Hepatocyte (in vitro differentiated cells): ENCODE results near the gene WDR33. TPM values are rescaled to one million over a fixed set of nuclear protein-coding genes. Genes with fewer than 3 reads are reported as not detected.
"Not testable (repeated sequence)": the region's sequence is repeated elsewhere in the genome, so short reads cannot be mapped to it uniquely, and the experiment has no call there.

ENCODE experiments used
- DNase-seq: peaks from one replicate; pipeline ENCODE4 v3.0.0-alpha.2; 2016; ENCODE audit warnings: low spot score
- H2AFZ ChIP-seq: fragments of 200-600 bp; sonication (generic); 2 replicates; pipeline ENCODE4 v1.6.0; 2016; ENCODE audit warnings: antibody characterized with exemption, mild to moderate bottlenecking
- H3K27ac ChIP-seq: fragments of 200-600 bp; sonication (generic); 2 replicates; pipeline ENCODE4 v1.5.1; 2016; ENCODE audit warnings: mild to moderate bottlenecking
- H3K27me3 ChIP-seq: fragments of 200-600 bp; sonication (generic); 2 replicates; pipeline ENCODE4 v1.6.1; 2016
- H3K36me3 ChIP-seq: fragments of 200-600 bp; sonication (generic); replicated peaks from 2 replicates; pipeline ENCODE4 v1.5.1; 2016; ENCODE audit warnings: low read depth; ENCODE audit not compliant: insufficient read depth
- H3K4me1 ChIP-seq: fragments of 200-600 bp; sonication (generic); 2 replicates; pipeline ENCODE4 v1.5.1; 2016; ENCODE audit warnings: mild to moderate bottlenecking, moderate library complexity; ENCODE audit not compliant: insufficient read depth
- H3K4me2 ChIP-seq: fragments of 200-600 bp; sonication (generic); 2 replicates; pipeline ENCODE4 v1.6.0; 2016
- H3K4me3 ChIP-seq: fragments of 200-600 bp; sonication (generic); 2 replicates; pipeline ENCODE4 v1.5.1; 2016; ENCODE audit warnings: mild to moderate bottlenecking
- H3K79me2 ChIP-seq: fragments of 200-600 bp; sonication (generic); 2 replicates; pipeline ENCODE4 v1.6.0; 2017; ENCODE audit warnings: mild to moderate bottlenecking
- H3K9me2 ChIP-seq: fragments of 200-600 bp; sonication (generic); replicated peaks from 2 replicates; pipeline ENCODE4 v1.6.0; 2017; ENCODE audit warnings: mild to moderate bottlenecking; ENCODE audit not compliant: insufficient read depth
- H3K9me3 ChIP-seq: fragments of 200-600 bp; sonication (generic); 2 replicates; pipeline ENCODE4 v1.5.1; 2016; ENCODE audit warnings: low read depth, mild to moderate bottlenecking
- H4K20me1 ChIP-seq: fragments of 200-600 bp; sonication (generic); 2 replicates; pipeline ENCODE4 v1.6.0; 2016; ENCODE audit warnings: mild to moderate bottlenecking; ENCODE audit not compliant: insufficient read depth, poor library complexity, severe bottlenecking
- CTCF ChIP-seq: fragments of 200-600 bp; sonication (generic); IDR thresholded peaks from 2 replicates; pipeline ENCODE4 v1.5.1; 2016; ENCODE audit warnings: antibody characterized with exemption, mild to moderate bottlenecking; ENCODE audit not compliant: poor library complexity
- EZH2 ChIP-seq: fragments of 200-600 bp; sonication (generic); IDR thresholded peaks from 2 replicates; pipeline ENCODE4 v1.6.1; 2016; ENCODE audit warnings: antibody characterized with exemption, mild to moderate bottlenecking, borderline replicate concordance
- EZH2phosphoT487 ChIP-seq: fragments of 200-600 bp; sonication (generic); IDR thresholded peaks from one replicate; pipeline ENCODE4 v1.6.1; 2018; ENCODE audit warnings: antibody characterized with exemption, mild to moderate bottlenecking, low read depth, moderate library complexity; ENCODE audit not compliant: unreplicated experiment, severe bottlenecking
- WGBS: methylation state at CpG from one replicate; pipeline ENCODE4 v1.1.6; 2016; ENCODE audit warnings: low lambda C conversion rate; ENCODE audit errors: missing lambda C conversion rate; 5-methylcytosine and 5-hydroxymethylcytosine counted together
- polyA plus RNA-seq: library from polyadenylated mRNA; unstranded; fragments of >200 nt; fragmentation: Nextera tagmentation; extraction: Ambion mirVana; gene quantifications from 2 replicates; pipeline ENCODE4 v1.2.1, GENCODE V29; 2016
- total RNA-seq: library from RNA; depleted of rRNA; stranded (reverse); fragments of >200 nt; gene quantifications from 2 replicates; pipeline ENCODE4 v1.2.3, GENCODE V29; 2014

The WDR33 gene
- total and polyA plus RNA-seq, 2 experiments from 2014 or later = 43.3 to 47.5 TPM

DNA sequence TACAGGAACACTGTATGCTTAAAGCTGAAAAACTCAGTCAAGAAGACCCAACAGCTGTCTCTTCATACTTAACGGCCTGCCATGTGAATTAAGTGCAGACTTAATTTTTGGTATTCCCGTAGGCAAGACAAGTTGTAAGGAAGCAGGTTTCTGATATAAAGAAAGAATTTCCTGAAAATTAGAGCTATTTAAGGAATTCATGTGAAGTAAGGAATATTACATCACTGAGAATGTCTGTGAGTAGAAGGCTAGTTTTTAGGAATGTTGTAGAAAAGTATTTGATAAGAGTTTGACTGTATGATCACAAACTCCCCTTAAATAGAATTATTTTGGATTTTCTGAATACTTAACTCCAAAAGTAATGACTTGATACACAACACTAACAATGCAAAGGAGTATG is 51.0 kb downstream of the WDR33 start:
- Histone ChIP-seq H3K79me2 (no peaks in the 10 kb centered on the region), H3K36me3 (peaks cover 6% of the 10 kb centered on the region), H4K20me1 (no peaks in the 10 kb centered on the region), H3K27me3 (no peaks in the 10 kb centered on the region), H3K9me3 (no peaks in the 10 kb centered on the region), H3K27ac (no peak overlapping the region), H3K4me3 (no peak overlapping the region), H3K4me1 (peaks cover 13% of the 10 kb centered on the region), H2AFZ (no peak overlapping the region), H3K9me2 (no peaks in the 10 kb centered on the region), H3K4me2 (no peak overlapping the region)
- DNase-seq = no peak
- TF ChIP-seq EZH2 (no peak), CTCF (no peak)
- WGBS = 86% methylated on average over 2 of the region's 2 CpGs

DNA sequence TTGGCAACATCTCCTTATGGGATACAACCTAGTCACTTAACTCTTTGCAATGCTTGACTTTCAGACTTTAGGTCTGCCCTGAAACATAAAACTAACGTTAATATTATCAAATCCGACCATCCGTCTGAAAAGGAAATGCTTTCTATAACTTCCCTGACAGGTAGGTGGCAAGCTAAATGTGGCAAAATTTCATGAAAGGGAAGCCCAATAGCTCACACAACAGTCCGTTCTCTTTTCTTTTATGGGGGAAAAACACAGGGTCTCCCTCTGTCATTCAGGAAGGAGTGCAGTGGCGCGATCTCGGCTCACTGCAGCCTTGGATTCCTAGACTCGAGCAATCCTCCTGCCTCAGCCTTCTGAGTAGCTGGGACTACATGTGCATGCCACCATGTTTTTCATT is 56.8 kb downstream of the WDR33 start:
- no peaks in the 10 kb centered on the region for H3K9me2 ChIP-seq
- H3K4me3 ChIP-seq = no peak overlapping the region
- no peaks in the 10 kb centered on the region for H3K4me1 ChIP-seq
- H3K79me2 ChIP-seq = no peaks in the 10 kb centered on the region
- no peak overlapping the region for H3K27ac ChIP-seq
- no peaks in the 10 kb centered on the region for H3K36me3 ChIP-seq
- no peak overlapping the region for H2AFZ ChIP-seq
- no peak for TF ChIP-seq EZH2
- TF ChIP-seq CTCF = no peak
- no peak for TF ChIP-seq EZH2phosphoT487
- no peaks in the 10 kb centered on the region for H3K27me3 ChIP-seq
- no peak for DNase-seq
- no peak overlapping the region for H3K4me2 ChIP-seq
- H3K9me3 ChIP-seq = no peaks in the 10 kb centered on the region
- WGBS = 96% methylated on average over 8 of the region's 8 CpGs
- H4K20me1 ChIP-seq = no peaks in the 10 kb centered on the region

DNA sequence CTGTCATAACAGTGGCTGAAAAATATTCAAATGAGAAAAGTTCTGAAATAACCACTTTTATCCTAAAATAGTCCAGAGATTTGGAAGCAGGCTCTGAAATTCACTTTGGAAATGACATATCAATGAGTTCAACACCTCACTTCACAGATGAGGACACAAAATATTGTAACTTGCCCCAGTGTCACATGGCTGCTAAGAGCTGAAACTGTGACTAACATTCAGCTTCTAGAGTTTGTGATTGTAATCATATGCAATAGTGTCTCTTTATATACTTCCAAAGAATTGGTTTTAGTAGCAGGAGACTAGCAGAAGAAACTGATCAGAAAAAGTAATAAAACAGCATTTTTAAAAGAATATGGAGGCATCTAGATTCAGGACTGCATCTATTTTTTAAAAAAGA is 57.6 kb downstream of the WDR33 start:
- Histone ChIP-seq H3K79me2 (no peaks in the 10 kb centered on the region), H3K4me2 (no peak overlapping the region), H2AFZ (no peak overlapping the region), H3K4me1 (no peaks in the 10 kb centered on the region), H3K4me3 (no peak overlapping the region), H3K9me3 (no peaks in the 10 kb centered on the region), H4K20me1 (no peaks in the 10 kb centered on the region), H3K27ac (no peak overlapping the region), H3K27me3 (no peaks in the 10 kb centered on the region), H3K9me2 (no peaks in the 10 kb centered on the region), H3K36me3 (no peaks in the 10 kb centered on the region)
- DNase-seq = no peak
- TF ChIP-seq EZH2phosphoT487 = no peak

GRCh38 chr2:127749537-127749936 is 61.4 kb downstream of the WDR33 start:
- H3K36me3 ChIP-seq, H3K79me2 ChIP-seq, H4K20me1 ChIP-seq, H3K4me3 ChIP-seq, DNase-seq, H3K9me3 ChIP-seq, H3K4me2 ChIP-seq, H3K27ac ChIP-seq, H3K27me3 ChIP-seq, H3K9me2 ChIP-seq, H2AFZ ChIP-seq, H3K4me1 ChIP-seq: not testable (repeated sequence)
- 96% methylated on average over 5 of the region's 5 CpGs for WGBS

- no peaks in the 10 kb centered on the region for H3K36me3 ChIP-seq
- 90% methylated on average over 5 of the region's 5 CpGs for WGBS
- H2AFZ ChIP-seq = no peak overlapping the region
- no peaks in the 10 kb centered on the region for H4K20me1 ChIP-seq
- no peak for DNase-seq
- H3K79me2 ChIP-seq = peaks cover 3% of the 10 kb centered on the region
- no peak overlapping the region for H3K27ac ChIP-seq
- H3K4me3 ChIP-seq = no peak overlapping the region
- H3K4me1 ChIP-seq = no peaks in the 10 kb centered on the region
- no peaks in the 10 kb centered on the region for H3K9me3 ChIP-seq
- no peaks in the 10 kb centered on the region for H3K27me3 ChIP-seq
- no peaks in the 10 kb centered on the region for H3K9me2 ChIP-seq
- TF ChIP-seq EZH2phosphoT487 = no peak
- no peak for TF ChIP-seq CTCF
- no peak for TF ChIP-seq EZH2
- H3K4me2 ChIP-seq = no peak overlapping the region
These were observed 63.4 kb downstream of the WDR33 start for GRCh38 chr2:127747621-127748020.
